ENCODE results near the gene EPYC. TPM values are rescaled to one million over a fixed set of nuclear protein-coding genes. Genes with fewer than 3 reads are reported as not detected.

The EPYC gene
- polyA plus RNA-seq, 10 donors = 0.15 TPM; not detected in 9

Other genes starting within 250 kb of the EPYC start
- gene CCER1, start 49.8 kb downstream of the EPYC start, polyA plus RNA-seq (ENCODE audit: insufficient read length in 10 of 10) = not detected
- 100 to 1,000 TPM in 5 of 10 donors, 10 to 100 TPM in 5; 14.8 to 197 (median 87.1) TPM for gene KERA, start 53.1 kb upstream of the EPYC start, polyA plus RNA-seq (ENCODE audit: insufficient read length in 10 of 10)
- gene LUM, start 106.5 kb upstream of the EPYC start, polyA plus RNA-seq (ENCODE audit: insufficient read length in 10 of 10) = 100 to 1,000 TPM; 541 to 951 (median 703) TPM
- 1,000 to 10,000 TPM; 1,444 to 2,589 (median 1,760) TPM for gene DCN, start 177.8 kb upstream of the EPYC start, polyA plus RNA-seq (ENCODE audit: insufficient read length in 10 of 10)